Erythroblast (primary cell): ENCODE data around the gene FRS2.

ENCODE experiments used
- GATA1 ChIP-seq: IDR thresholded peaks from 2 replicates; pipeline ENCODE4 v1.6.1; 2011; ENCODE audit warnings: low read depth, mild to moderate bottlenecking, control low read depth, low read length, moderate library complexity
- POLR2A ChIP-seq: IDR thresholded peaks from 2 replicates; pipeline ENCODE4 v1.6.1; 2011; ENCODE audit warnings: mild to moderate bottlenecking, low read length

DNA sequence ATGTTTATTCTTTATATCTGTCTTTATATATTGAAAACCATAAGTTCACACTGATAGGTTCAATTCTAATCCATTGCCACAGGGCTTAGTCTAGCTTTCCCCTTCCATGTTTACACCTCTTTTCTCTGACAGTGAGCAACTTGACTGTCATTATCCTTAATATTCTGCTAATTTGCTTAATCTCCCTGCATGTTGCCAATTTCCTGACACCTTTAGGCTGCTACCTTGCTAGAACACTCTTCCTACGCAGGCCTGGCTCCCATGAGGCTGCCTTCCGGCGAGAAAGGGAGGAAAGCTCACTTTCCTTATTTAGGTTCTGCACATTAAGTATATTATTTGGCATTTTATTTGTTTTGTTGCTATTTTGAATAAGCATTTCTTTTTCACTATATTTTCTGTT lies 12.8 kb upstream of the FRS2 start:
- TF ChIP-seq POLR2A (no peak), GATA1 (no peak)
